Prostate gland (tissue), 2 donors: Measurements from ENCODE around the gene HIPK3. TPM values are rescaled to one million over a fixed set of nuclear protein-coding genes. Genes with fewer than 3 reads are reported as not detected.

Source experiments
- DNase-seq: peaks from one replicate; pipeline ENCODE4 v3.0.0-alpha.2; 2019; ENCODE audit warnings: low spot score
- H3K27ac ChIP-seq, 2 donors: fragments of 200-600 bp; sonication (generic); 2 replicates each; pipeline ENCODE4 v1.5.1; 2017 to 2019
- H3K27me3 ChIP-seq: fragments of 200-600 bp; sonication (generic); replicated peaks from 2 replicates; pipeline ENCODE4 v1.5.1; 2019; ENCODE audit not compliant: insufficient read depth
- H3K36me3 ChIP-seq, 2 donors: fragments of 200-600 bp; sonication (generic); 1 replicate in 1 of 2; 2 replicates in 1 of 2; pipeline versions ENCODE4 v1.5.1 to v1.8.1; 2017 to 2019
- H3K4me1 ChIP-seq: fragments of 200-600 bp; sonication (generic); replicated peaks from 2 replicates; pipeline ENCODE4 v1.5.1; 2019
- H3K4me3 ChIP-seq, 2 donors: fragments of 200-600 bp; sonication (generic); 2 replicates each; pipeline ENCODE4 v1.5.1; 2017 to 2019
- H3K9me3 ChIP-seq: fragments of 200-600 bp; sonication (generic); 2 replicates; pipeline ENCODE4 v1.5.1; 2017
- CTCF ChIP-seq, 4 experiments: fragments of 200-600 bp in 2 of 4; fragments of 450-650 bp in 2 of 4; sonication (generic) in 2 of 4; IDR thresholded peaks; 1 replicate in 3 of 4; 2 replicates in 1 of 4; pipeline ENCODE4 v1.5.1; 2016 to 2019; ENCODE audit warnings: antibody characterized with exemption in 4 of 4, mild to moderate bottlenecking in 2 of 4, moderate library complexity in 2 of 4
- POLR2A ChIP-seq: fragments of 450-650 bp; IDR thresholded peaks from one replicate; pipeline ENCODE4 v1.6.1; 2016; ENCODE audit warnings: antibody characterized with exemption, mild to moderate bottlenecking
- POLR2AphosphoS5 ChIP-seq: sonication (generic); formaldehyde crosslinking; IDR thresholded peaks from one replicate; pipeline ENCODE4 v1.6.1; 2017; ENCODE audit warnings: antibody characterized with exemption
- WGBS: methylation state at CpG from one replicate; pipeline ENCODE4 v1.1.5; 2018; 5-methylcytosine and 5-hydroxymethylcytosine counted together
- intact Hi-C: fragments of 100-400 bp; cut with DNase I; formaldehyde crosslinking; loops from one replicate; pipeline ENCODE4 v1.14.2; 2022
- total RNA-seq, 2 donors: library from RNA; depleted of rRNA; stranded (reverse); fragments of >200 nt; gene quantifications; one replicate each; pipeline ENCODE4 v1.1.0, GENCODE V29; 2016

Gene HIPK3
- total RNA-seq, 2 donors from 2014 or later = 90.4 to 97.2 TPM

- intact Hi-C loops = no loop called here
- no peak for DNase-seq
- no peak for TF ChIP-seq CTCF (IDR thresholded peaks at IDR 0.05)
- TF ChIP-seq POLR2A = no peak
- TF ChIP-seq POLR2AphosphoS5 = no peak
- Histone ChIP-seq H3K27me3 (no peaks in the 10 kb centered on the region), H3K27ac (no peak overlapping the region), H3K4me1 (no peaks in the 10 kb centered on the region), H3K9me3 (no peaks in the 10 kb centered on the region), H3K4me3 (no peak overlapping the region), H3K36me3 (no peaks in the 10 kb centered on the region)
- 80% methylated on average over 4 of the region's 4 CpGs for WGBS
Observed at GRCh38 chr11:33324302-33324985, 67.3 kb downstream of the HIPK3 start.

GRCh38 chr11:33325451-33325850 is 68.3 kb downstream of the HIPK3 start:
- no peak for DNase-seq
- H3K27ac ChIP-seq = no peak overlapping the region
- WGBS = 82% methylated on average over 5 of the region's 5 CpGs
- no peaks in the 10 kb centered on the region for H3K36me3 ChIP-seq
- H3K9me3 ChIP-seq = no peaks in the 10 kb centered on the region
- no peak for TF ChIP-seq POLR2A
- no peaks in the 10 kb centered on the region for H3K27me3 ChIP-seq
- intact Hi-C loops = loop anchor here (5.0 kb wide), 1 partner anchor 68 kb away; the partner anchor contains the start of gene HIPK3
- no peak overlapping the region for H3K4me3 ChIP-seq
- no peaks in the 10 kb centered on the region for H3K4me1 ChIP-seq

- Histone ChIP-seq H3K4me1 (no peaks in the 10 kb centered on the region), H3K36me3 (no peaks in the 10 kb centered on the region), H3K27ac (no peak overlapping the region), H3K4me3 (no peak overlapping the region), H3K9me3 (no peaks in the 10 kb centered on the region), H3K27me3 (no peaks in the 10 kb centered on the region)
- no peak for TF ChIP-seq POLR2AphosphoS5
- peak in 3 of 4 experiments; percentile 57 to 66 (median 58) for TF ChIP-seq CTCF (IDR thresholded peaks at IDR 0.05)
- peak; percentile 45 for DNase-seq
- WGBS = 24% methylated on average over 4 of the region's 4 CpGs
- intact Hi-C loops = loop anchor here (1.0 to 5.0 kb wide), 2 partner anchors 73 to 165 kb away; partner anchors contain the start of gene HIPK3
Observed at GRCh38 chr11:33329705-33330329, 72.6 kb downstream of the HIPK3 start.

GRCh38 chr11:33333816-33334215 is 76.6 kb downstream of the HIPK3 start:
- H3K4me1 ChIP-seq = no peaks in the 10 kb centered on the region
- no peak for TF ChIP-seq POLR2AphosphoS5
- TF ChIP-seq POLR2A = no peak
- no peak overlapping the region for H3K4me3 ChIP-seq
- H3K9me3 ChIP-seq = no peaks in the 10 kb centered on the region
- no peak overlapping the region for H3K27ac ChIP-seq
- no peaks in the 10 kb centered on the region for H3K27me3 ChIP-seq
- H3K36me3 ChIP-seq = no peaks in the 10 kb centered on the region
- 91% methylated on average over 2 of the region's 2 CpGs for WGBS
- intact Hi-C loops = no loop called here
- DNase-seq = no peak

- Histone ChIP-seq H3K36me3 (no peaks in the 10 kb centered on the region), H3K4me3 (no peak overlapping the region), H3K27me3 (no peaks in the 10 kb centered on the region), H3K9me3 (no peaks in the 10 kb centered on the region), H3K4me1 (no peaks in the 10 kb centered on the region), H3K27ac (no peak overlapping the region)
- TF ChIP-seq CTCF (IDR thresholded peaks at IDR 0.05) = no peak
- no peak for TF ChIP-seq POLR2A
- no peak for TF ChIP-seq POLR2AphosphoS5
- DNase-seq = no peak
- 95% methylated on average over 3 of the region's 3 CpGs for WGBS
- intact Hi-C loops = no loop called here
Observed at GRCh38 chr11:33334627-33335026, 77.4 kb downstream of the HIPK3 start.

GRCh38 chr11:33339247-33339646 is 82.1 kb downstream of the HIPK3 start:
- H3K27me3 ChIP-seq = no peaks in the 10 kb centered on the region
- TF ChIP-seq CTCF (IDR thresholded peaks at IDR 0.05) (no peak), POLR2AphosphoS5 (no peak), POLR2A (no peak)
- intact Hi-C loops = no loop called here
- H3K27ac ChIP-seq = no peak overlapping the region
- DNase-seq = no peak
- no peaks in the 10 kb centered on the region for H3K9me3 ChIP-seq
- 76% methylated on average over 1 of the region's 1 CpG for WGBS
- no peak overlapping the region for H3K4me3 ChIP-seq
- H3K36me3 ChIP-seq = no peaks in the 10 kb centered on the region
- H3K4me1 ChIP-seq = no peaks in the 10 kb centered on the region
